Measurements from ENCODE around the gene HOXC4.

- TF ChIP-seq POLR2A (IDR thresholded peaks at IDR 0.05) (no peak), CTCF (IDR thresholded peaks at IDR 0.05) (no peak), POLR2AphosphoS5 (IDR thresholded peaks at IDR 0.05; ENCODE audit: insufficient read depth in 1 of 2, low read depth in 1 of 2) (no peak)
Measured at GRCh38 chr12:54004063-54004840, 49.4 kb upstream of the HOXC4 start.

All from vagina (tissue), 2 donors.